GM12891 (cell line): ENCODE data around the gene KIF13A.

Source experiments
- PAX5 ChIP-seq: IDR thresholded peaks from 2 replicates; pipeline ENCODE4 v1.6.1; 2011; ENCODE audit warnings: low read length, moderate library complexity, mild to moderate bottlenecking; ENCODE audit not compliant: insufficient read depth, severe bottlenecking
- POLR2A ChIP-seq: IDR thresholded peaks from 2 replicates; pipeline ENCODE4 v1.6.1; 2011; ENCODE audit warnings: low read depth, low read length, control low read depth
- POLR2AphosphoS5 ChIP-seq: IDR thresholded peaks from 2 replicates; pipeline ENCODE4 v1.6.1; 2011; ENCODE audit warnings: low read depth, low read length, control low read depth
- POU2F2 ChIP-seq: IDR thresholded peaks from 2 replicates; pipeline ENCODE4 v1.6.1; 2011; ENCODE audit warnings: low read depth, mild to moderate bottlenecking, control low read depth, low read length, moderate library complexity

DNA sequence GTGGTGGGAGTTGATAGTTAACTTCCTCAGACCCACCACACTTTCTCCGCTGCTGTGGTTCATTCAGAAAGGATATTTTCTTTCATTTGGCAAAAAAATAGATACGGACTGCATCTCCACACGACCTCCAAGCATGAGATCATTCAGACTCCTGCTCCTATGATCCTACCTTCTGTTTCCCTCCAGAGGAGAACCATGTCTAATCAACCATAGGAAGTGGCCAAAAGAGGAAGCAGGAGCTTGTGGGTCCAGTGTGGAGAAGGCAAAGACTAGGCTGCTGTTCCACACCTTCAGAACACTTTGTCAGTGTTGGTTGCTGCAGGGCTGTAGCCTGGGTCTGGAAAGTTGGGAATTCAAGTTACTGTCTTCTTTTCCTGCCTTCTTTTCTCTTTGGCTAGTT is 10.6 kb upstream of the KIF13A start:
- TF ChIP-seq POLR2AphosphoS5 (no peak), POLR2A (no peak), PAX5 (no peak), POU2F2 (no peak)
